ENCODE data around the gene ZG16B.

DNA sequence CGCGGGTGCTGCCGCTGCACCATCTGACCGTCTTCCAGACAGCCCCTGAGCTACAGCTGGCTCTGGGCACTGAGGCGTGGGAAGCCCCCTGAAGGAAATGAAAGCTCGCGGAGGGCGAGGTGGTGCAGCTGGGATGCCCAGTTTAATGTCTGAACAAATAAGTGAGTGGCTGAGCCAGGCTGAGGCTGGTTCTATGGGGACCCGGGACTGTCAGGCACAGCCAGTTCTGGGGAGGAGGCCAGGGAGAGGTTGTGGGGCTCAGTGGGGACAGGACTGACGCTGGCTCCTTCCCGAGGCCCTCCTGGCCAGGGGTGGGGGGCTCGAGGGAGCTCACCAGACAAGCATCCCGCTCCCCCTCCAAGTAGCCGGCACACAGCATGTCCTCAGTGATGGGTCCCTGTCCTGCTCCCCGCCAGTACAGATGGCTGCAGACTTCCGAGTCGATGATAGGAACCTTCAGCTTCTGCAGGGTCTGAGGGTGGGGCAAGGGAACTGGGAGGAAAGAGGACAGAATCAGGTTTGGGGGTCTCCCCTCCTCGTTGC, 23.5 kb downstream of the ZG16B start:
- TF ChIP-seq ZBTB21 (CRISPR knock-in tag; IDR thresholded peaks at IDR 0.05; ENCODE audit: borderline replicate concordance) (no peak), CREB1 (CRISPR knock-in tag; IDR thresholded peaks at IDR 0.05) (no peak), TEAD4 (CRISPR knock-in tag; IDR thresholded peaks at IDR 0.05) (no peak), ESRRA (CRISPR knock-in tag; IDR thresholded peaks at IDR 0.05; ENCODE audit: borderline replicate concordance) (no peak), GRHL2 (CRISPR knock-in tag; IDR thresholded peaks at IDR 0.05; ENCODE audit: insufficient replicate concordance, severe bottlenecking) (no peak), MYBL2 (CRISPR knock-in tag; IDR thresholded peaks at IDR 0.05) (no peak), CREM (CRISPR knock-in tag; IDR thresholded peaks at IDR 0.05) (no peak)
- TF ChIP-seq, protein P1, sequence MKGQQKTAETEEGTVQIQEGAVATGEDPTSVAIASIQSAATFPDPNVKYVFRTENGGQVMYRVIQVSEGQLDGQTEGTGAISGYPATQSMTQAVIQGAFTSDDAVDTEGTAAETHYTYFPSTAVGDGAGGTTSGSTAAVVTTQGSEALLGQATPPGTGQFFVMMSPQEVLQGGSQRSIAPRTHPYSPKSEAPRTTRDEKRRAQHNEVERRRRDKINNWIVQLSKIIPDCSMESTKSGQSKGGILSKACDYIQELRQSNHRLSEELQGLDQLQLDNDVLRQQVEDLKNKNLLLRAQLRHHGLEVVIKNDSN (CRISPR knock-in tag; IDR thresholded peaks at IDR 0.05) = no peak
- TF ChIP-seq, protein P2, sequence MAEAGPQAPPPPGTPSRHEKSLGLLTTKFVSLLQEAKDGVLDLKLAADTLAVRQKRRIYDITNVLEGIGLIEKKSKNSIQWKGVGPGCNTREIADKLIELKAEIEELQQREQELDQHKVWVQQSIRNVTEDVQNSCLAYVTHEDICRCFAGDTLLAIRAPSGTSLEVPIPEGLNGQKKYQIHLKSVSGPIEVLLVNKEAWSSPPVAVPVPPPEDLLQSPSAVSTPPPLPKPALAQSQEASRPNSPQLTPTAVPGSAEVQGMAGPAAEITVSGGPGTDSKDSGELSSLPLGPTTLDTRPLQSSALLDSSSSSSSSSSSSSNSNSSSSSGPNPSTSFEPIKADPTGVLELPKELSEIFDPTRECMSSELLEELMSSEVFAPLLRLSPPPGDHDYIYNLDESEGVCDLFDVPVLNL (CRISPR knock-in tag; IDR thresholded peaks at IDR 0.05; ENCODE audit: borderline replicate concordance, low read depth) = no peak
- TF ChIP-seq, protein P3, sequence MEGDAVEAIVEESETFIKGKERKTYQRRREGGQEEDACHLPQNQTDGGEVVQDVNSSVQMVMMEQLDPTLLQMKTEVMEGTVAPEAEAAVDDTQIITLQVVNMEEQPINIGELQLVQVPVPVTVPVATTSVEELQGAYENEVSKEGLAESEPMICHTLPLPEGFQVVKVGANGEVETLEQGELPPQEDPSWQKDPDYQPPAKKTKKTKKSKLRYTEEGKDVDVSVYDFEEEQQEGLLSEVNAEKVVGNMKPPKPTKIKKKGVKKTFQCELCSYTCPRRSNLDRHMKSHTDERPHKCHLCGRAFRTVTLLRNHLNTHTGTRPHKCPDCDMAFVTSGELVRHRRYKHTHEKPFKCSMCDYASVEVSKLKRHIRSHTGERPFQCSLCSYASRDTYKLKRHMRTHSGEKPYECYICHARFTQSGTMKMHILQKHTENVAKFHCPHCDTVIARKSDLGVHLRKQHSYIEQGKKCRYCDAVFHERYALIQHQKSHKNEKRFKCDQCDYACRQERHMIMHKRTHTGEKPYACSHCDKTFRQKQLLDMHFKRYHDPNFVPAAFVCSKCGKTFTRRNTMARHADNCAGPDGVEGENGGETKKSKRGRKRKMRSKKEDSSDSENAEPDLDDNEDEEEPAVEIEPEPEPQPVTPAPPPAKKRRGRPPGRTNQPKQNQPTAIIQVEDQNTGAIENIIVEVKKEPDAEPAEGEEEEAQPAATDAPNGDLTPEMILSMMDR (IDR thresholded peaks at IDR 0.05) = no peak
- TF ChIP-seq, protein P4, sequence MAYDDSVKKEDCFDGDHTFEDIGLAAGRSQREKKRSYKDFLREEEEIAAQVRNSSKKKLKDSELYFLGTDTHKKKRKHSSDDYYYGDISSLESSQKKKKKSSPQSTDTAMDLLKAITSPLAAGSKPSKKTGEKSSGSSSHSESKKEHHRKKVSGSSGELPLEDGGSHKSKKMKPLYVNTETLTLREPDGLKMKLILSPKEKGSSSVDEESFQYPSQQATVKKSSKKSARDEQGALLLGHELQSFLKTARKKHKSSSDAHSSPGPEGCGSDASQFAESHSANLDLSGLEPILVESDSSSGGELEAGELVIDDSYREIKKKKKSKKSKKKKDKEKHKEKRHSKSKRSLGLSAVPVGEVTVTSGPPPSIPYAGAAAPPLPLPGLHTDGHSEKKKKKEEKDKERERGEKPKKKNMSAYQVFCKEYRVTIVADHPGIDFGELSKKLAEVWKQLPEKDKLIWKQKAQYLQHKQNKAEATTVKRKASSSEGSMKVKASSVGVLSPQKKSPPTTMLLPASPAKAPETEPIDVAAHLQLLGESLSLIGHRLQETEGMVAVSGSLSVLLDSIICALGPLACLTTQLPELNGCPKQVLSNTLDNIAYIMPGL (CRISPR knock-in tag; IDR thresholded peaks at IDR 0.05) = no peak
- TF ChIP-seq, protein P5, sequence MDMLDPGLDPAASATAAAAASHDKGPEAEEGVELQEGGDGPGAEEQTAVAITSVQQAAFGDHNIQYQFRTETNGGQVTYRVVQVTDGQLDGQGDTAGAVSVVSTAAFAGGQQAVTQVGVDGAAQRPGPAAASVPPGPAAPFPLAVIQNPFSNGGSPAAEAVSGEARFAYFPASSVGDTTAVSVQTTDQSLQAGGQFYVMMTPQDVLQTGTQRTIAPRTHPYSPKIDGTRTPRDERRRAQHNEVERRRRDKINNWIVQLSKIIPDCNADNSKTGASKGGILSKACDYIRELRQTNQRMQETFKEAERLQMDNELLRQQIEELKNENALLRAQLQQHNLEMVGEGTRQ (CRISPR knock-in tag; IDR thresholded peaks at IDR 0.05) = no peak
- TF ChIP-seq, protein P6, sequence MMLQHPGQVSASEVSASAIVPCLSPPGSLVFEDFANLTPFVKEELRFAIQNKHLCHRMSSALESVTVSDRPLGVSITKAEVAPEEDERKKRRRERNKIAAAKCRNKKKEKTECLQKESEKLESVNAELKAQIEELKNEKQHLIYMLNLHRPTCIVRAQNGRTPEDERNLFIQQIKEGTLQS (CRISPR knock-in tag; conservative IDR thresholded peaks at IDR 0.05) = no peak

Measured in WTC11 (cell line).